H1 (cell line): Measurements from ENCODE around the gene TIMM23. TPM values are rescaled to one million over a fixed set of nuclear protein-coding genes. Genes with fewer than 3 reads are reported as not detected.

Experiments used
- KDM5A ChIP-seq: fragments of 200-600 bp; IDR thresholded peaks from 2 replicates; pipeline ENCODE4 v1.7.1; 2012; ENCODE audit warnings: mild to moderate bottlenecking, low read length, inconsistent platforms, mixed read lengths
- MAFK ChIP-seq: IDR thresholded peaks from 2 replicates; pipeline ENCODE4 v1.6.1; 2012; ENCODE audit warnings: low read depth, mild to moderate bottlenecking, improper control_type of control experiment, low read length
- SIN3A ChIP-seq, 2 experiments: IDR thresholded peaks in 1 of 2; conservative IDR thresholded peaks in 1 of 2; 2 replicates each; pipeline ENCODE4 v1.6.1; 2011 to 2012; ENCODE audit warnings: low read length in 2 of 2, improper control_type of control experiment in 1 of 2, low read depth in 1 of 2, mild to moderate bottlenecking in 1 of 2
- USF2 ChIP-seq: IDR thresholded peaks from 2 replicates; pipeline ENCODE4 v1.6.1; 2011; ENCODE audit warnings: low read length, improper control_type of control experiment
- polyA plus RNA-seq, 7 experiments: library from polyadenylated mRNA; depleted of rRNA in 3 of 7; stranded (reverse) in 5 of 7; unstranded in 2 of 7; fragments of >200 nt in 5 of 7; fragments of 200-250 nt in 2 of 7; gene quantifications; 1 replicate in 5 of 7; 2 replicates in 1 of 7; 4 replicates in 1 of 7; pipeline versions ENCODE4 v1.2.1 to v1.2.3, GENCODE V29; 2011 to 2013; ENCODE audit warnings: missing spikeins in 2 of 7, mixed read lengths in 2 of 7
- total RNA-seq: library from RNA; stranded (reverse); fragmentation: NEBNext Ultra II Directional; extraction: Animal tissue kit (Norgen Biotek cat#: 25700); gene quantifications from 2 replicates; pipeline ENCODE4 v1.2.1, GENCODE V29; 2021

TIMM23 gene
- total and polyA plus RNA-seq, 2 of the 8 experiments (the other 6 are each of a cell fraction or from before 2014, with no cell fraction given), result 101 to 130 TPM

DNA sequence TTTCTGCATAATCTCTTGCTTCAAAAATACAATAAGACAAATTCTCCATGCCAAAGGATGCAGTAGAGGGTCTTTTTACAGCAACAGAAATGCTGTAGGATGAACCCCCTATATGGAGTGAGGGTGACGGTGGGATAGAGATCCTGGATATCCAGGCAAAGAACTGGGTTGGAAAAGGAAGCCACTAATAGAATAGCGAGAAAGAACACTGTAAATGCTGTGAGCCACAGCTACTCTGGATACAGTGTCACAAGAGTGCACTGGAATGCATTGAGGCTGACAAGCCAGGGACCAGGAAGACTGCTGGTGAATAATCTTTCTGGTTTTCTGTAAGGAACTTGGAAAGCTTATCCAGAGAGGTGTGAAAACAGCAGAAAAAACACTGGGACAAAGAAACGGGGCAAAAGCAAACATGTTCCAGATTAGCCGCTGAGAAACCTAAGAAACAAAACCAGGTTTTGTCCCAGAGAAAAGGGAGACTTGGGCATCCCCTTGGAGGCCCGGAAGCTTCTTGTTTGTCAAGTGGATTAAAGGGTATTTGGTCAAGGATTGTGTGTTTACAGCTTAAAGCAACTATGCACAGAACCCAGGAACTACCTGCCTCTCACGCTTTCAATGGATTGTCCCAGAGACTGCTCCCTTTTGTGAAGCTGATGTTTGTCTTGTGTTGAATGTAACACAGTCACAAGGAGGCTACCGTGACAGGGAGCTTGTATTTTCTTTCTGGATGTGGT is 79.9 kb downstream of the TIMM23 start (continued):
- TF ChIP-seq KDM5A (no peak), USF2 (no peak), MAFK (no peak), SIN3A (conservative IDR thresholded peaks at IDR 0.05 in 1 of 2, IDR thresholded peaks at IDR 0.05 in 1 of 2; ENCODE audit: low read depth in 1 of 2, low read length in 2 of 2) (no peak)
